ENCODE results near the gene CREB1. TPM values are rescaled to one million over a fixed set of nuclear protein-coding genes. Genes with fewer than 3 reads are reported as not detected.

Gene CREB1
- total RNA-seq, 2 donors from 2014 or later = 87.1 to 105 TPM

GRCh38 chr2:207614824-207615223 lies 85.1 kb downstream of the CREB1 start:
- Histone ChIP-seq H3K4me3 (ENCODE audit: low read length) (no peak overlapping the region), H3K27me3 (ENCODE audit: control insufficient read depth, insufficient read depth, low read length, poor library complexity, severe bottlenecking) (no peaks in the 10 kb centered on the region), H3K9me3 (ENCODE audit: control insufficient read depth, low read length) (no peaks in the 10 kb centered on the region), H3K4me1 (ENCODE audit: control insufficient read depth, insufficient read depth, low read length) (no peaks in the 10 kb centered on the region), H3K9ac (ENCODE audit: extremely low read depth, low read length, poor library complexity, severe bottlenecking) (no peak overlapping the region), H3K27ac (ENCODE audit: low read depth, low read length) (no peak overlapping the region), H3K36me3 (ENCODE audit: control insufficient read depth, insufficient read depth, low read length) (peaks cover 43% of the 10 kb centered on the region)
- no peak for TF ChIP-seq CTCF (conservative IDR thresholded peaks at IDR 0.05)
- DNase-seq = no peak
- H3K4me3 Mint-ChIP-seq = no peak overlapping the region
- 91 to 94% methylated on average over 2 of the region's 2 CpGs for WGBS, 2 experiments (ENCODE audit: insufficient coverage in 1 of 2, insufficient read length in 1 of 2)
- H3K27me3 Mint-ChIP-seq (ENCODE audit: insufficient read depth) = no peaks in the 10 kb centered on the region
- H3K36me3 Mint-ChIP-seq (ENCODE audit: low read depth) = peaks cover 57% of the 10 kb centered on the region
- no peaks in the 10 kb centered on the region for H3K9me3 Mint-ChIP-seq
- H3K27ac Mint-ChIP-seq = no peak overlapping the region
- H3K4me1 Mint-ChIP-seq = no peaks in the 10 kb centered on the region

- Histone ChIP-seq H3K9ac (ENCODE audit: extremely low read depth, low read length, poor library complexity, severe bottlenecking) (no peak overlapping the region), H3K9me3 (ENCODE audit: control insufficient read depth, low read length) (no peaks in the 10 kb centered on the region), H3K4me1 (ENCODE audit: control insufficient read depth, insufficient read depth, low read length) (no peaks in the 10 kb centered on the region), H3K36me3 (ENCODE audit: control insufficient read depth, insufficient read depth, low read length) (peaks cover 52% of the 10 kb centered on the region), H3K27ac (ENCODE audit: low read depth, low read length) (no peak overlapping the region), H3K4me3 (ENCODE audit: low read length) (no peak overlapping the region), H3K27me3 (ENCODE audit: control insufficient read depth, insufficient read depth, low read length, poor library complexity, severe bottlenecking) (no peaks in the 10 kb centered on the region)
- 85% methylated on average over 4 of the region's 4 CpGs; no CpG with 5 or more reads in 1 of the 2 experiments for WGBS, 2 experiments (ENCODE audit: insufficient coverage in 1 of 2, insufficient read length in 1 of 2)
- Mint-ChIP-seq H3K36me3 (ENCODE audit: low read depth) (peaks cover 68% of the 10 kb centered on the region), H3K27me3 (ENCODE audit: insufficient read depth) (no peaks in the 10 kb centered on the region), H3K4me1 (no peaks in the 10 kb centered on the region), H3K27ac (no peak overlapping the region), H3K4me3 (no peak overlapping the region), H3K9me3 (no peaks in the 10 kb centered on the region)
- no peak for DNase-seq
- no peak for TF ChIP-seq CTCF (conservative IDR thresholded peaks at IDR 0.05)
Measured at GRCh38 chr2:207616185-207616584, 86.4 kb downstream of the CREB1 start.

GRCh38 chr2:207617011-207617671 lies 87.4 kb downstream of the CREB1 start:
- H3K36me3 Mint-ChIP-seq (ENCODE audit: low read depth) = peaks cover 76% of the 10 kb centered on the region
- DNase-seq = no peak
- no peak overlapping the region for H3K9ac ChIP-seq (ENCODE audit: extremely low read depth, low read length, poor library complexity, severe bottlenecking)
- WGBS, 2 experiments (ENCODE audit: insufficient coverage in 1 of 2, insufficient read length in 1 of 2) = 90% methylated on average over 5 to 6 of the region's 6 CpGs
- H3K9me3 ChIP-seq (ENCODE audit: control insufficient read depth, low read length) = no peaks in the 10 kb centered on the region
- H3K4me1 ChIP-seq (ENCODE audit: control insufficient read depth, insufficient read depth, low read length) = no peaks in the 10 kb centered on the region
- H3K4me3 Mint-ChIP-seq = no peak overlapping the region
- H3K27ac ChIP-seq (ENCODE audit: low read depth, low read length) = no peak overlapping the region
- no peak for TF ChIP-seq CTCF (conservative IDR thresholded peaks at IDR 0.05)
- H3K4me1 Mint-ChIP-seq = no peaks in the 10 kb centered on the region
- no peaks in the 10 kb centered on the region for H3K27me3 ChIP-seq (ENCODE audit: control insufficient read depth, insufficient read depth, low read length, poor library complexity, severe bottlenecking)
- H3K4me3 ChIP-seq (ENCODE audit: low read length) = no peak overlapping the region
- H3K9me3 Mint-ChIP-seq = no peaks in the 10 kb centered on the region
- no peaks in the 10 kb centered on the region for H3K27me3 Mint-ChIP-seq (ENCODE audit: insufficient read depth)
- H3K36me3 ChIP-seq (ENCODE audit: control insufficient read depth, insufficient read depth, low read length) = peaks cover 59% of the 10 kb centered on the region
- peak overlapping the region; percentile 36 for H3K27ac Mint-ChIP-seq
